ENCODE measurements around the gene LYPD6B.

DNA sequence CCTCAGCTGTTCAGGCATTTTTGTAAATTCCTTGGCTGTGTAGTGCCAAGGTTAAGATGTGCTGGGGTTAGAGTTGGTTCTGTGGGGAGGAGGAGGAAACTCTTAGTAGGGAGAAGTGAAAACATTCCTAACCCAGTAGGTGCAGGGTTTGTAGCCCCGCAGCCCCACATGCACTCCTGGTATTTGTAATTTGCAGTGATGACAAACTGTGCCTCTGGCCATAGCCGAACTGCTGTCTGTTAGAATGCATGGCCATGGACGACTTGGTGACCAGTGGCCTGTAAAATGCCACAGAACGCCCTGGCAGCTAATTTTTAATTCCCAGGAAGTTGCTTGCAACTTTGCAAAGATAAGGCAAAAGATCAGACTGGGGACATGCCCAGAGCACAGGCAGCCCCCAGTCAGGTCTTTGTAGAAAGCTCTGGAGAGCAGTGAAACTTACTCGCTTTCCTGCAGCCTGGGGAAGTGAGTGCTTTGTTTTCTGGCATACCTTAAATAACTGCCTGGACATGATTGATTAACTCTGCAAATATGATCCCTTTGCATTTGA lies 38.4 kb downstream of the LYPD6B start:
- TF ChIP-seq, protein P1, sequence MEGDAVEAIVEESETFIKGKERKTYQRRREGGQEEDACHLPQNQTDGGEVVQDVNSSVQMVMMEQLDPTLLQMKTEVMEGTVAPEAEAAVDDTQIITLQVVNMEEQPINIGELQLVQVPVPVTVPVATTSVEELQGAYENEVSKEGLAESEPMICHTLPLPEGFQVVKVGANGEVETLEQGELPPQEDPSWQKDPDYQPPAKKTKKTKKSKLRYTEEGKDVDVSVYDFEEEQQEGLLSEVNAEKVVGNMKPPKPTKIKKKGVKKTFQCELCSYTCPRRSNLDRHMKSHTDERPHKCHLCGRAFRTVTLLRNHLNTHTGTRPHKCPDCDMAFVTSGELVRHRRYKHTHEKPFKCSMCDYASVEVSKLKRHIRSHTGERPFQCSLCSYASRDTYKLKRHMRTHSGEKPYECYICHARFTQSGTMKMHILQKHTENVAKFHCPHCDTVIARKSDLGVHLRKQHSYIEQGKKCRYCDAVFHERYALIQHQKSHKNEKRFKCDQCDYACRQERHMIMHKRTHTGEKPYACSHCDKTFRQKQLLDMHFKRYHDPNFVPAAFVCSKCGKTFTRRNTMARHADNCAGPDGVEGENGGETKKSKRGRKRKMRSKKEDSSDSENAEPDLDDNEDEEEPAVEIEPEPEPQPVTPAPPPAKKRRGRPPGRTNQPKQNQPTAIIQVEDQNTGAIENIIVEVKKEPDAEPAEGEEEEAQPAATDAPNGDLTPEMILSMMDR (IDR thresholded peaks at IDR 0.05; ENCODE audit: low read length), result no peak
- no peak for TF ChIP-seq EZH2 (optimal IDR thresholded peaks at IDR 0.05; ENCODE audit: low read depth, low read length)
